ENCODE results near the gene IFT52.
"Not testable (repeated sequence)": the region's sequence is repeated elsewhere in the genome, so short reads cannot be mapped to it uniquely, and the experiment has no call there.

Gene IFT52

DNA sequence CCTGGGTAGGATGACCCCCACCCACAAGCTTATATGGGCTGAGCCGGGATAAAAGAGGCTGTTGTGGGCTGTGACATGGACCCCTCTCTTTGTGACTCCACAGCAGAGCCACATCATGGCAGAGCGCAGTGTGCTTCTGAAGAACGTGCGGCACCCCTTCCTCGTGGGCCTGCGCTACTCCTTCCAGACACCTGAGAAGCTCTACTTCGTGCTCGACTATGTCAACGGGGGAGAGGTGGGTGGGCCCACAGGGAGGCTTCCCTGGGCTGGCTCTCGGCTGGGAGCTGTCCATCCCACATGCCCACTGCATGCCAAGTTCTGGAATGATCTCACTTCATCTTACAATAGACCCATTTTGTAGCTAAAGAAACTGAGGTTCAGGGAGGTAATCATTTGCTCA is 21.5 kb upstream of the IFT52 start:
- no peak for DNase-seq

DNA sequence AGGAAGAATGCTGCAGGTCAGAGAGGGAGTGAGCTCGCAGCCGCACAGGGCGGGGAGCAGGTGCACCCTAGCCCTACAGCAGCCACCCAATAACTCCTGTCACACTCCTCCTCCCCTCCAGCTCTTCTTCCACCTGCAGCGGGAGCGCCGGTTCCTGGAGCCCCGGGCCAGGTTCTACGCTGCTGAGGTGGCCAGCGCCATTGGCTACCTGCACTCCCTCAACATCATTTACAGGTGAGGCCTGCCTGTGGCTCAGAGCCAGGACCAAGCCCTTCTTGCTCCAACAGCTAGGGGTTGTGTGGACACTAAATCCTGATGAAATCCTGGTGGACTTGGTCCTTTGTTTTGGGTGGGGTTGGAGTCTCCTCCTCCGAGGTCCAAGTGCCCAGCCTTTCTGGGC is 20.2 kb upstream of the IFT52 start:
- no peak for DNase-seq

DNA sequence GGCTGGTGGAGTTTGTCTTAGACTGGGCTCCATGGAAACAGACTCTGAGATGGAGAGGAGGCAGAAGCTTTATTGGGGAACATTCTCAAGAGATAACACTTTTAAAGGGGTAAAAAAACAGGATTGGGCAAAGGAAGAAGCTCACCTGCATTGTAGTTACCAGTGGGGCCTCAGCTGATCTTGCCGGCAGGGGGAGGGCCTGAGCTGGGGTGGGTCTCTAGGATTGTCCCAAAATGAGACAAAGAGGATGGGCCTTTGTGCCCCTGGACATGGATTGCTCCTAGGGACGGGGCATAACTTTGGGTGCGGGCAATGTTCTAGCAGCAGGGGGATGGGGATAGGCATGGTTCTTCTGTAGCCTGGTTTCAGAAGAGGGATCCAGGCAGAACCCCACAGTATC is 19.4 kb upstream of the IFT52 start:
- no peak for DNase-seq

DNA sequence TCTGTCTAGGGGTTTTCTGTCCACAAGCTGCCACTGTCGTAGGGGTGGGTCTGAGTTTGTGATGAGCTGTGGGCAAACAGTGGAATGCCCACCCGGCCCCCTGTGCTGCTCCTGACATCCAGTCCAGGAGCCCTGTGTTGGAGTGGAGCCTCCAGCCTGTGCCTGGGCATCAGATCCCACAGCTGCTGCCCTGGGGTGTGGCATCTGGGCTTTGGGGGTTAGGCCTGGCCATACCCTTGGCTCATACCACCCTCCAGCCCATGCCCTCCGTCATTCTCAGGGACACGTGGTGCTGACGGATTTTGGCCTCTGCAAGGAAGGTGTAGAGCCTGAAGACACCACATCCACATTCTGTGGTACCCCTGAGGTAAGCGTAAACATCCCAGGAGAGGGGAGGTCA is 19.0 kb upstream of the IFT52 start:
- DNase-seq: no peak

DNA sequence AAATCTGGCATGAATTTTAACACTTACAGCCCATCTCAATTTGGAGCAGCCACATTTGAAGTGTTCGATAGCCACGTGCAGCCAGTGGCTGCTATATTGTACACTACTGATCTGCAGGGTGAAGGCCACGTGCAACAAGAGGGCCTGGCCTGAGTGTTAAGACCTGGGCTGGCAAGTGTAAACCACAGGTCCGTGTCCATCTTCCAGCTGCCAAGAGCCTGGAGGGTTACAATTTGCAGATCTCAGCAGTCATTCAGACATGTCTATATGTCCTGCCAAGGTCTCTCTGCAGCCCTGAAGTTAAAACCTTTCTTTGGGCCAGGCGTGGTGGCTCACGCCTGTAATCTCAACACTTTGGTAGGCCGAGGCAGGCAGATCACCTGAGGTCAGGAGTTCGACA is 17.8 kb upstream of the IFT52 start:
- no peak for DNase-seq

DNA sequence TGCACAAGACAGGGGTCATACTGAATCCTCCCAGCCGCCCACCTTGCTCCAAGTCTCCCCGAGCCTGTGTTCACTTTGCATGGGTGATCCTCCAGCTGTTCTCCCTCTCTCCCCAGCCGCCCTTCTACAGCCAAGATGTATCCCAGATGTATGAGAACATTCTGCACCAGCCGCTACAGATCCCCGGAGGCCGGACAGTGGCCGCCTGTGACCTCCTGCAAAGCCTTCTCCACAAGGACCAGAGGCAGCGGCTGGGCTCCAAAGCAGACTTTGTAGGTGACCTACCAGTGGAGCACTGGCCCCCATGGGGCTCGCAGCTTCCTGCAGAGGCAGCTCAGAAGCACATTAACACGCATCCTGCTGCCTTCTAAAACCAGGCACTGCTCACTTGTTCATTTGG is 14.6 kb upstream of the IFT52 start:
- DNase-seq: no peak

DNA sequence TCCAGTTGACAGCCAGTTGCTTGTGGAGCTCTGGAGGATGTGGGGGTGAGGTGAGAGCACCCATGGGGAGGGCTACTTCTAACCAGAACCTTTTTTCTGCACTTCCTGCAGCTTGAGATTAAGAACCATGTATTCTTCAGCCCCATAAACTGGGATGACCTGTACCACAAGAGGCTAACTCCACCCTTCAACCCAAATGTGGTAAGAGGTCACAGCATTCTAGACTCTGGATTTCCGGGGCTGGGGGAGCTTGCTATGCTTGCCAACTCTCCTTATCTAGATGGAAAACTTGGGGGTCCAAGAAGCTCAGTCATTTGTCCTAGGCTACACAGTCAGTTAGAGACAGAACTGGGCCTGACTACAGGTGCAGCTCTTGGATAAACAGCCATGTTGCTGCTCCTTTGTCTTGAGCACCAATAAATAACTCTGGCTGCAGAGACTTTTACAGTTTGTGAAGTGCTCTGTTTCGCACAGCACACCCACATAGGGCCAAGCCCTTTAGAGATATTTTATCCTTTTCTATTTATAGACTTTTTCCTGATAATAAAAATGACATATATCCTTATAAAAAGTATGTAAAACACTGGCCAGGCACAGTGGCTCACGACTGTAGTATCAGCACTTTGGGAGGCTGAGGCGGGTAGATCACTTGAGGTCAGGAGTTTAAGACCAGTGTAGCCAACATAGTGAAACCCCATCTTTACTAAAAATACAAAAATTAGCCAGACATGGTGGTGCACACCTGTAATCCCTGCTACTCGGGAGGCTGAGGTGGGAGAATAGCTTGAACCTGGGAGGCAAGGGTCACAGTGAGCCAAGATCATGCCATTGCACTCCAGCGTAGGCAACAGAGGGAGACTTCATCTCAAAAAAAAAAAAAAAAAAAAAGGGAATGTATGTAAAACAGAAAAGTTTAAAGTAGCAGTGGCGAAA is 10.6 kb upstream of the IFT52 start:
- no peak for DNase-seq

DNA sequence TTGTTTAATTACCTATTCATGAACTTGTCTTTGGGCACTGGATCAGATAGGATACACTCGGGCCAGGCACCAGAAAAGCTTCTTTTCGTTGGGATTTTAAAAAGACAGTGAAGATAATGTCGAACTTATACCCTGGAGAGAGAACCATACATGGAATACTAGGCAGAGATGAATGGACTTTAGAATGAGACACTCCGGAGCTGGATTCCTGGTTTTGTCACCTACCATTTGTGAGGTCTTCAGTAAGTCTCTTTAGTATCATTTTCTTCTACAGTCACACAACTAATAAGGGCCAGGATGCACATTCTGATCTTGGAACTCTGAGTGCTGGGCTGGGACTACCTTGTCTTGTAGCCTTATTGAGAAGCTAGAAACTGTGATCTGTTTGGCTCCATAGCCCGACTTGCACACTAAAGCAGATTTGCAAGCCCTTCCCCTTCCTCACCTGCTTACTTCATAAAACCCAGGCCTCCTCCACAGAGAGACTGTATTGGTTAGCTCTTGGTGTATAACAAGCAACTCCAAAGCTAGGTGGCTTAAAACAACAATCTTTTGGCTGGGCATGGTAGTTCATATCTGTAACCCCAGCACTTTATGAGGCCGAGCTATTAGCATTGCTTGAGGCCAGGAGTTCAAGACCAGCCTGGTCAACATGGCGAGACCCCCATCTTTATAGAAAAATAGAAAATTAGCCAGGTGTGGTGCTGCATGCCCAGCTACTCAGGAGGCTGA is 7.4 kb upstream of the IFT52 start:
- no peak for DNase-seq

DNA sequence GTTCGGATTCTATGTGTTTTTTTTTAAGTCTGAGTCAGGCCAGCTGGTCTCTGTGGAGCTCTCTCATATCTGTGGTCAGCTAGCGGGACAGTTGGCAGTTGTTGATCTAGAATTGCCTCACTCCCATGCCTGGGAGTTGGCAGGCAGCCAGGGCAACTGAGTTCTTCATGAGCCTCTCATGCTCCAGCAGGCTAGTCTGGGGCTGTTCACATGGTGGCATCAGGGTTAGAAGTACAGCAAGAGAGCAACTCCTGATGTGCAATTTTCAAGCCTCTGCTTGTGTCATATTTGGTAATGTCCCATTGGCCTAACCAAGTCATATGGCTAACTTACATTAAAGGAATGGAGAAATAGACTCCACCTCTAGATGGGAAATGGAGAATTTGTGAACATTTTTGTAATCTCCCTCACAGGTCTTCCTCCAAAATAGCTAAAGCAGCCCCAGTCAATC is 6.7 kb upstream of the IFT52 start:
- peak; percentile 10 for DNase-seq

DNA sequence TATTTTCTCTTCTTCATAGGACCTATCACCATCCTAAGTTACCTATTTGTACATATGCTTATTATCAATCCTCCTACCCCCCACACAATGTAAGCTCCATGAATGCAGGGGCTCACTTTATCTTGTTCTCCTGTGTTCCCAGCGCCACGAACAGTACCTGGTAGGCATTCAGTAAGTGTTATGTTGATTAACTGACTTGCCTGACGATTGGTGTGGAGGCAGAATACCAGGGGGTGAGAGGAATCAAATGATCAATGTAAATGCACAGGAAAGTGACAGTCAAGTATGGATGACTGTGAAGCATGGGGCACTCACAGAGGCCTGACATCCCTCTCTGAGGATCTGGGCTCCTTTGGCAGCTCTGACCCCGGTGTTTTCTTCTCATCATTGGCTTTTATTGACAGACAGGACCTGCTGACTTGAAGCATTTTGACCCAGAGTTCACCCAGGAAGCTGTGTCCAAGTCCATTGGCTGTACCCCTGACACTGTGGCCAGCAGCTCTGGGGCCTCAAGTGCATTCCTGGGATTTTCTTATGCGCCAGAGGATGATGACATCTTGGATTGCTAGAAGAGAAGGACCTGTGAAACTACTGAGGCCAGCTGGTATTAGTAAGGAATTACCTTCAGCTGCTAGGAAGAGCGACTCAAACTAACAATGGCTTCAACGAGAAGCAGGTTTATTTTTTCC is 6.1 kb upstream of the IFT52 start:
- no peak for DNase-seq

DNA sequence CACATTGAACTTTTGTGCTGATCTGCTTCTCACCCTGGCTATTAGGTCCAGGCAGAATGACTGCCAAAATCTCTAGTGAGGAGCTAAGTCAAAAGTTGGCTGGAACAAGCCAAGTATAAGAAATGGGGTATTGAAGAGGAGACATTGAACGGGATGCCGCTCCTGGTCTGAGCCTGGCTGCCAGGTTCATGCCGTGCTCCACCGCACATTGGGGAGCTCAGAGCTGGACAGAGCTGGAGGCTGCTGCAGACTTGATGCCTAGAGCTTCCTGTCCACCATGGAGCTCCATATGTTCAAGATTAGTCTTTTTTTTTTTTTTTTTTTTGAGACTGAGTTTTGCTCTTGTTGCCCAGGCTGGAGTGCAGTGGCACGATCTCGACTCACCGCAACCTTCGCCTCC is 4.1 kb upstream of the IFT52 start:
- no peak for DNase-seq

DNA sequence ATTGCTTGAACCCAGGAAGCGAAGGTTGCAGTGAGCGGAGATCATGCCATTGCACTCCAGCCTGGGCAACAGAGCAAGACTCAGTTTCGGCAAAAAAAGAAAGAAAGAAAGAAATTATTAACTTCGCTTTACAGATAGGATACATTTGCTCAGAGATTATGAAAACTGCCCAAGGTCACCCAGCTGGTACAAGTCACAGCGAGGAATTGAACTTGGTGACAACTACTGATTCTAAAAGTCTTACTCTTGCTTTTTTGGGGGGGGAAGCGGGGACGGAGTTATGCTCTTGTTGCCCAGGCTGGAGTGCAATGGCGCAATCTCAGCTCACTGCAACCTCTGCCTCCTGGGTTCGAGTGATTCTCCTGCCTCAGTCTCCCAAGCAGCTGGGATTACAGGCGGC is 2.2 kb upstream of the IFT52 start:
- not testable (repeated sequence) for DNase-seq

DNA sequence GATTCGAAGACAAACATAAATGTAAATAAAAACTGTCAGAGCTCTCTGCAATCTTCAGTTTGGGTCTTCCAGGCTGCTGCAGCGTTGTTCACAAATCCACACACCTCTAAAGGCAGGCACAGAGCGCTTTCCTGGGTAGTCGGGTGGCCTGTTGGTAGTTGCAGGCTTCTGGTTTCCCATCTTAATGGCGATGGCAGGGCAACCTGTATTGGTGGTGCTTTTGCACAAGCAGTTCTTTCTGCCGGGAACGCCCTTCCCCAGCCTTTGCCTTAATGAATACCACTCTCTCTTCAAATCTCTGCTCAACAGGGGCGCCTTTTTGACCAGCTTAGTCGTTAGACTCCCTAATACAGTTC is 723 bp upstream of the IFT52 start:
- no peak for DNase-seq

DNA sequence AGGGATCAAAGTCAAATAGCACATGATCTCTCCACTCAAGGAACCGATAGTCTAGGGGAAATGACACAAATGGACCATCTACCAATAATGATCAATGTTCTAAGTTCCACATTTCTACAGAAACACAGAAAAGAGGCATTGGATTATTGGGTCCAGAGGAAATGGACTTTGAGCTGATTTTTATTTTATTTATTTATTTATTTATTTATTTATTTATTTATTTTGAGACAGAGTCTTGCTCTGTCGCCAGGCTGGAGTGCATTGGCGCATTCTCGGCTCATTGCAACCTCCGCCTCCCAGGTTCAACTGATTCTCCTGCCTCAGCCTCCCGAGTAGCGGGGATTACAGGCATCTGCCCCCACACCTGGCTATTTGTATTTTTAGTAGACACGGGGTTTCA is 11.2 kb downstream of the IFT52 start:
- not testable (repeated sequence) for DNase-seq

DNA sequence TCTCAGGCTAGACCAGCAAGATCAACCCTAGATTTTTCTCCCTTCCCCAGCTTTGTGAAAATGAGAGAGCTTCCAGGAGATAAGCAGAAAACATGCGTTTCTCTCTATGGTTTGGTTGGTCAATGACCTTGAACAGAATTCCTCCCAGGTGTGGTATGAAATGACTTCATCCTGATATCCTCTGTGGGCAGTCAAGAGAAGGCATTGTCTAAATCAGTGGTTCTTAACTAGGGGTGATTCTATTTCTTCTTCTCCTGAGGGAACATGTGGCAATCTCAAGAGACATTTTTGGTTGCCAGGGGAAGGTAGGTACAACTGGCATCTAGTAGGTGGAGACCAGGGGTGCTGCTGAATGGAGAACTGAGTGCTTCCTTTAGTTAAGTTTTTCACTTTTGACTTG is 12.4 kb downstream of the IFT52 start:
- no peak for DNase-seq

DNA sequence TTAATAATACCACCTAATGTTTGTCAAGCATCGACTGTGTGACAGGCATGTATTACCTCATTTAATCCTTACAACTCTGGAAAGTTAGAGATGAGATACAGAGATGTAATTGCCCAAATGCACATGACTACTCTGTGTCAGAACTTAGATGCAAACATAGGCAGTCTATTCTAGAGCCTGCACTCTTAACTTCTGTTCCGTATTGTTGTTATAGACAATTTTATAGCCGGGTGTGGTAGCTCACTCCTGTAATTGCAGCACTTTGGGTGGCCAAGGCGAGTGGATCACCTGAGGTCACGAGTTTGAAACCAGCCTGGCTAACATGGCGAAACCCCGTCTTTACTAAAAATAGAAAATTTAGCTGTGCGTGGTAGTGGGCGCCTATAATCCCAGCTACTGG is 15.0 kb downstream of the IFT52 start:
- no peak for DNase-seq

DNA sequence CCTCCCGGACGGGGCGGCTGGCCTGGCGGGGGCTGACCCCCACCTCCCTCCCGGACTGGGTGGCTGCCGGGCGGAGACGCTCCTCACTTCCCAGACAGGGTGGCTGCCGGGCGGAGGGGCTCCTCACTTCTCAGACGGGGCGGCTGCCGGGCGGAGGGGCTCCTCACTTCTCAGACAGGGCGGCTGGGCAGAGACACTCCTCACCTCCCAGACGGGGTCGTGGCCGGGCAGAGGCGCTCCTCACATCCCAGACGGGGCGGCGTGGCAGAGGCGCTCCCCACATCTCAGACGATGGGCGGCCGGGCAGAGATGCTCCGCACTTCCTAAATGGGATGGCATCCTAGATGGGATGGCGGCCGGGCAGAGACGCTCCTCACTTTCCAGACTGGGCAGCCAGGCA is 16.5 kb downstream of the IFT52 start:
- DNase-seq: not testable (repeated sequence)

DNA sequence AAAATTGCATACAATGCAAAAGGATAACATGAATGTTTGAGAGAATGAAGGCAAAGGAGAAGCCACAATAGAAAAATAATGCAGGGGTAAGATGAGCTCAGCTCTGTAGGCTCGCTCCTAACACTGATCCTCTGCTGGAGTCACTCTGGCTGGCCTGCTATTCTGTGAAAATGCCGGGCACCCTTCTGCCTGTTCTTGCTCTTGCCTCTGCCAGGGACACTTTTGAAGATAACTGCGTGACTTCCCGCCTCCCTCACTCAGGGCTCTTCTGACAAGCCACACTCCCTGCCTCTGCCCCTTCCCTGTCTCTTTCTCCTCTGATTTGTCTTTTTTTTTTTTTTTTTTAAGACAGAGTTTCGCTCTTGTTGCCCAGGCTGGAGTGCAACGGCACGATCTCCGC is 40.9 kb downstream of the IFT52 start:
- no peak for DNase-seq

DNA sequence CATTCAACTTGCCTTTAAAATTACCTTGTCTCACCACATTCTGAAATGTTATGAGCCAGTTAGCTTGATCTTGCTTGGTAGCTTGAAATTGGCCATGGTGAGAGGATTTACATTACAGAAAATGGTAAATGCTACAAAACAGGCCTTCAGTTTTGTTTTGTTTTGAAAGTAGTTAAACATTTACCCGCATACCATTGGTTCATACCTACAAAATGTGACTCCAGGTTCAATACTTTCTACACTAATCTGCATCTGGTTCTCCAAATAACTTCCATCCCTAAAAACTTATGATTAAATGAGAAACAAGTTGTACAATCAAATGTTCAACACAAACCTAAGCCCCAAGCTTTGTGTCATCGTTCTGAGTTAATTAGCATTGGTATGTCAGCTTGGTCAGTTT is 45.7 kb downstream of the IFT52 start:
- no peak for DNase-seq

DNA sequence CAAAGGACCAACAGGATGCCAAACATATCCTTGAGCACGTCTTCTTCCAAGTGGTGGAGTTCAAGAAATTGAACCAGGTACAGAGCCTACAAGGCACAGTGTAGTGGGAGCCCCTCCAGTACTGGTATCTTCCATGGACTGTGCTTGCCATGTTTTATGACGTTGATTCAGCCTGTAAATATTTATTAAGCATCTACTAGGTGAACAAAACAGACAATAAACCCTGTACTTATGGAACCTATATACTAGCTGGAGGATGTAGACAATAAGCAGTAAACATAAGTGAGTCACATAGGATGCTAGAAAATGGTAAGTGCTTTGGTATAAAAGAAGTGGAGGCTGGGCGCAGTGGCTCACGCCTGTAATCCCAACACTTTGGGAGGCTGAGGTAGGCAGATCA is 51.8 kb downstream of the IFT52 start:
- DNase-seq: no peak

DNA sequence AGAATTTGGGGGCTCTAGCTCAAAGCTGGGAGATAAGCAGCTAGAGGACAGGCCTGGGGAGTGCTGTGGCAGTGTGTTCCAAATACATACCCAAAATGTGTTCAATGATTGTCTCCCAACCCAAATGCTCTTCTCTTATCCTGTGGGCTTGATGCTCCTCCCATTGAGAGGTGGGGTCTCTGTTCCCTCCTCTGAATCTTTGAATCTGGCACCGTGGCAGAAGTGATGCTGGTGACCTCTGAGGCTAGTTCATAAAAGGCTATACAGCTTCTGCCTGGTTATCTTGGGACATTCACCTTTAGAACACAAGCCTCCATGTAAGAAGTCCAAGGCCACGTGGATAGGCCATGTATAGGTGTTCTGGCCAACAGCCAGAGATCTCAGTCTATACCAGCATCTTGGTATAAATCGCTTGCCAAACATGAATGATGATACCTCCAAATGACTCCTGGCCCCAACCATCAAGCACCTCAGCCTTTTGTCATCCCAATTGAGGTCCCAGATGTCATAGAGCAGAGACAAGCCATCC is 60.3 kb downstream of the IFT52 start:
- no peak for DNase-seq

DNA sequence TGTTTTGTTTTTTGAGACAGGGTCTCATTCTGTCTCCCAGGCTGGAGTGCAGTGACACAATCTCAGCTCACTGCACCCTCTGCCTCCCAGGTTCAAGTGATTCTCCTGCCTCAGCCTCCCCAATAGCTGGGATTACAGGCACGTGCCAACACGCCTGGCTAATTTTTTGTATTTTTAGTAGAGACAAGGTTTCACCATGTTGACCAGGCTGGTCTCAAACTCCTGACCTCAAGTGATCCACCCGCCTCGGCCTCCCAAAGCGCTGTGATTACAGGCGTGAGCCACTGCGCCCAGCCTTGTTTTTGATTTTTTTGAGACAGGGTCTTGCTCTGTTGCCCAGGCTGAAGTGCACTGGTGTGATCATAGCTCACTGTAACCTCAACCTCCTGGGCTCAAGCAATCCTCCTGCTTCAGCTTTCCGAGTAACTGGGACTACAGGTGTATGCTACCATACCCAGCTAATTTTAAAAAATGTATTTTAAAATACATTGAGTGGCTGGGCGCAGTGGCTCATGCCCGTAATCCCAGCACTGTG is 61.0 kb downstream of the IFT52 start:
- not testable (repeated sequence) for DNase-seq

DNA sequence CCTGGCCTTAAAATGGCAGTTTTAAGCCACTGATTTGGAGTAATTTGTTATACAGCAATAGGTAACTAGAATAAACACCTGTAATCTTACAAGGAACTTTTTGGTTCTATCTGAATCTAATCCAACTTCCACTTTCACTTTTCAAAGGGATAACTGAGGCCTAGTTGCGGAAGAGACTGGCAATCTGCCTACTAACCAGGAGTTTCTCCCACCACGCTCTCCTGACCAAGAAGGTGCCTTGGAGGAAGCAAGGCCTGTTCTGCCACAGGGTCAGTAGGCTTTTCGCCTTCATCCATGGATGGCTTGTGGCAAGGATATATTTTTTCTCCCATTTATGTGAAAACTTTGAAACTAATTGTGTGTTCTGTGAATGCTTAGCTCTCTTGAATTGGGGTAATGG is 63.2 kb downstream of the IFT52 start:
- DNase-seq: no peak
